LNCAP (cell line): ENCODE results near the gene ZCCHC2.

Source experiments
- TF ChIP-seq, protein P1 (sequence below): fragments of 450-650 bp; IDR thresholded peaks from 2 replicates; pipeline ENCODE4 v1.5.1; 2017; ENCODE audit warnings: mild to moderate bottlenecking

The ZCCHC2 gene

DNA sequence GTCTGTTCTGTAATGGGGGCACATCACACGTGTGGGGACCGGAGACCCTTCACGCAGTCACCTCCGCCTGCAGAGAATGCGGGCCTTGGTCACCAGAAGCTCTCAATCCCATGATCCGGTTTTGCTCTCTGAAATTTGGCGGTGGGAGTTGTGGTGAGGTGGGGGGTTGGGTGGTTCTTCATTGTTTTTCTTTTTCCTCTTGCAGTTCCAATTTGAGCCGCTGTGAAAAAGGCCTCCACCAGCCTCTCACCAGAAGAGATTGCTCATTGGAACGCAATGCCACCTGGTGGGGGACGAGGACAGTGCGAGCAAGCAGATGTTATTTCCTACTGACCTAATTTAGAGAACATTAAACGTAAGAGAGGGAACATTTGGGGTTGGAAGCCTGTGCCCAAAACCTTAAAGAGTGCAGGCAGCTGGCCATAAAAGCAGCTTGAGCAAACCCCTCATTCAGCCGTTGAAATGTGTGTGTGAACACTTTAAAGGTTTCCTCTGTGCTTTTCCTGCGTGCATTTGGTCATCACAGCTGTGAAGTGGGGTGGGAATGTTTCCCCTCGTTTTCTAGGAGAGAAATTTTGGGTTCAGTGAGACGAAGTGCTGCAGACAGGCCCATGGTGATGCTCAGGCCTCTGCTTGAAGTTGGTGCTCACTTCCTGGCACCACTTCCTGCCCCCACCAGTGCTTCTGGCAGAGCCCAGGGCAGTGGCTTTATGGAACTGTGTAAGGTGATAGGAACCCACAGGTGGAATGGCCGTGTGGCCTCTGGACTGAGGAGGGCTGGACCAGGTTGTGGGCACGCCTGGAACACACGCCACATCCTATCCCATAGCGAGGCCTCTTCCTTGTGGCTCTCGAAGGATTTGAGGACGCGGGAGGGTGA lies 61.7 kb downstream of the ZCCHC2 start:
- TF ChIP-seq, protein P1, sequence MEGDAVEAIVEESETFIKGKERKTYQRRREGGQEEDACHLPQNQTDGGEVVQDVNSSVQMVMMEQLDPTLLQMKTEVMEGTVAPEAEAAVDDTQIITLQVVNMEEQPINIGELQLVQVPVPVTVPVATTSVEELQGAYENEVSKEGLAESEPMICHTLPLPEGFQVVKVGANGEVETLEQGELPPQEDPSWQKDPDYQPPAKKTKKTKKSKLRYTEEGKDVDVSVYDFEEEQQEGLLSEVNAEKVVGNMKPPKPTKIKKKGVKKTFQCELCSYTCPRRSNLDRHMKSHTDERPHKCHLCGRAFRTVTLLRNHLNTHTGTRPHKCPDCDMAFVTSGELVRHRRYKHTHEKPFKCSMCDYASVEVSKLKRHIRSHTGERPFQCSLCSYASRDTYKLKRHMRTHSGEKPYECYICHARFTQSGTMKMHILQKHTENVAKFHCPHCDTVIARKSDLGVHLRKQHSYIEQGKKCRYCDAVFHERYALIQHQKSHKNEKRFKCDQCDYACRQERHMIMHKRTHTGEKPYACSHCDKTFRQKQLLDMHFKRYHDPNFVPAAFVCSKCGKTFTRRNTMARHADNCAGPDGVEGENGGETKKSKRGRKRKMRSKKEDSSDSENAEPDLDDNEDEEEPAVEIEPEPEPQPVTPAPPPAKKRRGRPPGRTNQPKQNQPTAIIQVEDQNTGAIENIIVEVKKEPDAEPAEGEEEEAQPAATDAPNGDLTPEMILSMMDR = peak; percentile 94

DNA sequence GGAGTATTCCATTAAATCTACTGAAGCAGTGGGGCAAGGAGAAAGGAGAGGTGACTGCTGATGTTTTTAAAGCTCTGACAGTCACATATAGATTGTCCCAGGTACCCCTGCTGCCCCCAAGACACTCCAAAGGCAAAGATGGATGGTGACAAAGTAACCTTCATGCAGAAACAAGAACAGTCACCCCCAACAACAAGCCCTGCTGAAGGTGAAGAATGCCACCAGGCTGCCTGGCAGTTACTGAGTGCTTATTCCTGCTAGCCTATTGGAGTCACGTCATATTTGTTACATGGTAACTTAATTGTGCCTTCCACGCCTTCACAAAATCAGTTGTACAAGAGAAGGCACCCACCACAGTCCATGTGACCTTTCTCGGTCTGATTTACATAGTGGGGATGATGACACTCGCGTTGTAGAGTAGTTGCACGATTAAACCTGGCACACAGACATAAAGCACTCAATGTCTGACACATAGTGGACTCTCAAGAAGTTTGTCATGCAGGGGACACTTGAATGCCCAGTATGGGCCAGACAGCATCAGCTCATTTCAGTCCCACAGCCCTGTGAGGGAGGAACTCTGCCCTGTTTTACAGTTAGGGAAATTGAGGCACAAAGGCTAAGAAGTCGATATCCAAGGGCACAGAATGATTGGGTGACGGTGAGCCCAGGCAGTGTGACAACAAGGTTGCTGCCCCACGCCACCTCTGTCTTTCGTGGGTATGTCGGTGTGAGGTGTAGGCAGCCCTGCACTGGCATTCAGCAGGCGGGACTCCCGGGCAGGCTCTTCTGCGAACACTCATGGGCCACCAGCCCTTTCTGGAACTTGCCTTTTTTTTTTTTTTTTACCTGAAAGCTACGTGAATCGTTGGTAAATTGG lies 62.7 kb downstream of the ZCCHC2 start:
- TF ChIP-seq, protein P1 = no peak

DNA sequence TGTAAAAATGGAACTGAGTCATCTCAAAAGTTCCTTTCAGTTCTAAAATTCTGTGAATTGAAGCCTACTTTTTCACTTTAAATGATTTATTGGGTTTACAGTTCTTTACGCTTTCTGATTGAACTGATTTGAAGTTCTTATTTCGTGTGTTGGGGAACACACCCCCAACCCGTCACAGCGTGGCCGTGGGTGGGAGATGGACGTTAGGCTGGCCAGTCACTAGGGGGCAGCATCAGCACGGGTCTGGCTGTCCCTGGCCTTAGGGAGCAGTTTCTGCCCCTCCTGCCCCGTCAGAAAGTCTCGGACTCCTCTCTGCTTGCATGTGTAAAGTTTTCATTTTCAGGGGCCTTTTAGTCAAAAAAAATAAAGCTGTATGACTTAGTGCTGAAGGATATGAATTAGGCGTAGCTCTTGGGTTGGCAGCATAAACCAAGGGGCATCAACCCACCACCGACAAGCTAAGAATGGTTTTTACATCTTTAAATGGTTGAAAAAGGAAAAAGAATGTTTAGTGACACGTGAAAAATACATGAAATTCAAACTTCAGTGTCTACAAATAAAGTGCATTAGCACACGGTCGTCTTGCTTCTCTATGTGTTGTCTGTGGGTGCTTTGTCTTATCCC lies 63.4 kb downstream of the ZCCHC2 start:
- TF ChIP-seq, protein P1 = peak; percentile 96

DNA sequence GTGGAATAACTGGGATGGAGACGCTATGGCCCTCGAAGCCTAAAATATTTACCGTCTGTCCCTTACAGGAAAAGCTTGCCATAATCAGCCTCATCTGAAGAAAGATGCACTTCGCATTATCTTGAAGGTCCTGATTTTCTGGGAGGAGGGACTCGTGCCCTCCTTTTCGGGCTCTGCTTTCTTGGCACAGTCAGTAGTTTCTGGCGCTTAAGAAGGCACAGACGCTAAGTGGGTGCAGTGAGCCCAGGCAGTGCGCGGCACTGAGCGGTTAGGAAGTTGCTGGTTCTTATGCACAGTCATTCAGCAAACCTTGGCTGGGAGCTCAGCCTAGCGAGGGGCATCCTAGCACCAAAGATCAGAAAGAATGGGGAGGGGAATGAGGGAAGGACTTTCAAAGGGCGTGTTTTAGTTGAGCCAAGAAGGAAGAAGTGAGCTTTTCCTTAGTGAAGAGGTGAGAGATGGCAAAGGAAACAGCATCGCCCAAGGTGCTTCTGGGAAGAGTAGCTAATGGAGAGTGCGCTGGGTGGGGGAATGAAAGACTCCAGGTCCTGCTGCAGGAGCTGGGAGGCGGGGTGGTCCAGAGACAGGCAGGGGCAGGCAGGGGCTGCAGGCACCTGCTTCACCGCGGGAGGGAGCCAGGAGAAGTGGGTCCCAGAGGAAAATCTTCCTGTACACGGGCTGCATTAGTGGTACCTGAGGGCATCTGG lies 64.1 kb downstream of the ZCCHC2 start:
- TF ChIP-seq, protein P1 = no peak

DNA sequence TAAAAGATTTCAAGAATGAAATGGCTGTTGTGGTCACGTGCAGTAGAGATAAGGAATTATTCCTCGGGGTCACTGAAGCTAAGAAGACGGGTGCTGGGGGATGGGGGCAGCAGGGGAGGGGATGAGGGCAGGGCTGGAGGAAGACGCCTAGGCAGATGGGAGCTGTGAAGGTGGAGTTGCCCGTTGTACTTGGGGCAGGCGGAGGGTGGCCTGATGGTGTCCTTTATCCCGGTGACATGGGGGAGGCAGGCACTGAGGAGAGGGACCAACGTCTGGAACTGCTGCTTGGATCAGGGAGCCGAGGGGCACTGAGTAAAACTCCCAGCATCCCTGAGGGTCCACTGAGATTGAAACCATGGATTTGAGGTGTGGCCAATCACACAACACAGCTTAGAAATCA lies 64.9 kb downstream of the ZCCHC2 start:
- TF ChIP-seq, protein P1 = no peak

DNA sequence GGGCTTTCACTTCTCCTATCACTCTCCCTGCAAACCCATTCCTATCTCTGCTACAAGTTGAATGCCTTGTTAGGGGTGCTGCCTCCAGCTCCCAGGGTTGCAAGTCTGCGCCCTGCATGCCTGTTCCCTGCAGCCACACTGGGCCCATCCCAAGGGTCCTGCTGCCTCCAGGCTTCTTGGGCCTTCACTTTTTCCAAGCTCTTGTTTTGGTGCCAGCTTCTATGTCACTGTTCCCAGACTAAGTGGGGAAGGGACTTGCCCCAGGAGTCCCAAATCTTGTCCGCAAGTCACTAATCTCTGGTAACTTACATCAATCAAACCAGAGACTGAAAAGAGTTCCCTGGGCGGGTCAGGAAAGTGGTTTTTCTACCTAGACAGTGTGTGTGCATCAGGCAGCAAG lies 65.4 kb downstream of the ZCCHC2 start:
- TF ChIP-seq, protein P1 = no peak
